ENCODE results near the gene DUOXA2. TPM values are rescaled to one million over a fixed set of nuclear protein-coding genes. Genes with fewer than 3 reads are reported as not detected.
A peak's percentile ranks its signal among the peaks of the same experiment; 100 is the strongest.

DUOXA2 gene
- total RNA-seq, 1 experiment from 2014 or later = not detected

GRCh38 chr15:45163508-45163856 lies 49.4 kb downstream of the DUOXA2 start:
- no peaks in the 10 kb centered on the region for H3K36me3 ChIP-seq (ENCODE audit: control insufficient read depth, insufficient read depth, low read length)
- ChIA-PET POLR2A (interaction anchor here (0.6 kb wide), 1 partner anchor 128 kb away, joined by 5 read pairs; no protein-coding TSS in a partner anchor), CTCF (interaction anchor here (0.6 to 2.5 kb wide), 15 partner anchors 13 to 450 kb away, joined by 3 to 13 read pairs (median 4); a partner anchor contains a TSS)
- ATAC-seq = no peak
- H3K9me3 ChIP-seq (ENCODE audit: control insufficient read depth, insufficient read depth, low read depth, low read length) = no peaks in the 10 kb centered on the region
- in situ Hi-C loops (cut with HindIII; ENCODE audit: low pct_unique_long_range_greater_than_20kb, low sequenced_read_pairs) (no loop called here), intact Hi-C loops (cut with micrococcal nuclease; ENCODE audit: unreplicated experiment) (loop anchor here (2.0 kb wide), 1 partner anchor 37 kb away; no protein-coding TSS in a partner anchor)
- no peak for TF ChIP-seq TCF7L2 (IDR thresholded peaks at IDR 0.05; ENCODE audit: low read depth, low read length)
- TF ChIP-seq REST (IDR thresholded peaks at IDR 0.05; ENCODE audit: insufficient read depth in 1 of 2, low read depth in 2 of 2, low read length in 1 of 2) = no peak
- no peak for TF ChIP-seq POLR2AphosphoS5 (IDR thresholded peaks at IDR 0.05; ENCODE audit: low read depth, low read length)
- TF ChIP-seq, protein P1, sequence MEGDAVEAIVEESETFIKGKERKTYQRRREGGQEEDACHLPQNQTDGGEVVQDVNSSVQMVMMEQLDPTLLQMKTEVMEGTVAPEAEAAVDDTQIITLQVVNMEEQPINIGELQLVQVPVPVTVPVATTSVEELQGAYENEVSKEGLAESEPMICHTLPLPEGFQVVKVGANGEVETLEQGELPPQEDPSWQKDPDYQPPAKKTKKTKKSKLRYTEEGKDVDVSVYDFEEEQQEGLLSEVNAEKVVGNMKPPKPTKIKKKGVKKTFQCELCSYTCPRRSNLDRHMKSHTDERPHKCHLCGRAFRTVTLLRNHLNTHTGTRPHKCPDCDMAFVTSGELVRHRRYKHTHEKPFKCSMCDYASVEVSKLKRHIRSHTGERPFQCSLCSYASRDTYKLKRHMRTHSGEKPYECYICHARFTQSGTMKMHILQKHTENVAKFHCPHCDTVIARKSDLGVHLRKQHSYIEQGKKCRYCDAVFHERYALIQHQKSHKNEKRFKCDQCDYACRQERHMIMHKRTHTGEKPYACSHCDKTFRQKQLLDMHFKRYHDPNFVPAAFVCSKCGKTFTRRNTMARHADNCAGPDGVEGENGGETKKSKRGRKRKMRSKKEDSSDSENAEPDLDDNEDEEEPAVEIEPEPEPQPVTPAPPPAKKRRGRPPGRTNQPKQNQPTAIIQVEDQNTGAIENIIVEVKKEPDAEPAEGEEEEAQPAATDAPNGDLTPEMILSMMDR (IDR thresholded peaks at IDR 0.05) = no peak
- no peak for TF ChIP-seq SIN3A (IDR thresholded peaks at IDR 0.05; ENCODE audit: borderline replicate concordance, insufficient read depth, low read depth, low read length)
- no peak overlapping the region for H3K4me3 ChIP-seq (ENCODE audit: low read depth in 2 of 2, low read length in 2 of 2)
- H3K4me1 ChIP-seq (ENCODE audit: control insufficient read depth, insufficient read depth, low read length) = peaks cover 8% of the 10 kb centered on the region
- H3K27ac ChIP-seq (ENCODE audit: low read length) = no peak overlapping the region
- no peaks in the 10 kb centered on the region for H3K27me3 ChIP-seq (ENCODE audit: control insufficient read depth, insufficient read depth, low read length)
- DNase-seq (ENCODE audit: low read depth, low spot score) = no peak
- no TSS peak for BruUV-seq (replicated peaks)

- intact Hi-C loops (cut with micrococcal nuclease; ENCODE audit: unreplicated experiment) = no loop called here
Measured at GRCh38 chr15:45164914-45165313, 50.8 kb downstream of the DUOXA2 start.

More at GRCh38 chr15:45164914-45165313, 50.8 kb downstream of the DUOXA2 start:
- no peak for DNase-seq (ENCODE audit: low read depth, low spot score)
- Histone ChIP-seq H3K27ac (ENCODE audit: low read length) (peak overlapping the region; percentile 12; the same call in 1 of the 2 replicates), H3K4me3 (ENCODE audit: low read depth in 2 of 2, low read length in 2 of 2) (no peak overlapping the region), H3K27me3 (ENCODE audit: control insufficient read depth, insufficient read depth, low read length) (no peaks in the 10 kb centered on the region), H3K36me3 (ENCODE audit: control insufficient read depth, insufficient read depth, low read length) (no peaks in the 10 kb centered on the region), H3K4me1 (ENCODE audit: control insufficient read depth, insufficient read depth, low read length) (peaks cover 8% of the 10 kb centered on the region), H3K9me3 (ENCODE audit: control insufficient read depth, insufficient read depth, low read depth, low read length) (no peaks in the 10 kb centered on the region)
- CTCF ChIA-PET = interaction anchor here (0.7 to 2.5 kb wide), 4 partner anchors 18 to 52 kb away, joined by 5 to 13 read pairs (median 6); no protein-coding TSS in a partner anchor
- no peak for ATAC-seq
- POLR2A ChIA-PET = interaction anchor here (0.6 to 0.7 kb wide), 2 partner anchors 28 to 29 kb away, joined by 7 to 11 read pairs; no protein-coding TSS in a partner anchor
- in situ Hi-C loops (cut with HindIII; ENCODE audit: low pct_unique_long_range_greater_than_20kb, low sequenced_read_pairs) = no loop called here
- TF ChIP-seq POLR2AphosphoS5 (IDR thresholded peaks at IDR 0.05; ENCODE audit: low read depth, low read length) (no peak), TCF7L2 (IDR thresholded peaks at IDR 0.05; ENCODE audit: low read depth, low read length) (no peak), REST (IDR thresholded peaks at IDR 0.05; ENCODE audit: insufficient read depth in 1 of 2, low read depth in 2 of 2, low read length in 1 of 2) (no peak), SIN3A (IDR thresholded peaks at IDR 0.05; ENCODE audit: borderline replicate concordance, insufficient read depth, low read depth, low read length) (no peak)
- TF ChIP-seq, protein P1 (IDR thresholded peaks at IDR 0.05) = no peak
- BruUV-seq (replicated peaks) = no TSS peak

All from Panc1 (cell line).